ENCODE results near the gene PCBD1.

Gene PCBD1

DNA sequence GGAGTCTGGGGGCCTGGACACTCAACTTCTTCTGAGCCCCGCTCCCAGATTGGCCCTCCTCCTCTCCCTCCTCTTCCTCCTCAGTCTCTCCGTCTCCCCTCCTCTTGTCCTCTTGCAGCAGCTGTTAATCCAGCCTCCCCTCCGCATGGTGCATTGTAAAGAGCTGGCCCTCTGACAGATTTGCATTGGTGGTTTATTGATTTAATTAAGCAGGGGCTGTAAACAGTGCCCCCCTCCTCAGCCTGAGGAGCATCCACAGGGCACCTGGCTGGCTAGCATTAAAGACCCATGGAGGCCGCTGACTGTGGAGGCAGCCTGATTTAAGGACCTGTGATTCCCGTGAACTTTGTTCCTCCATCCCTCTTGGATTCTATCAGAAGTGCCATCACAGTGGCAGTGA, 28.9 kb upstream of the PCBD1 start:
- DNase-seq = no peak

DNA sequence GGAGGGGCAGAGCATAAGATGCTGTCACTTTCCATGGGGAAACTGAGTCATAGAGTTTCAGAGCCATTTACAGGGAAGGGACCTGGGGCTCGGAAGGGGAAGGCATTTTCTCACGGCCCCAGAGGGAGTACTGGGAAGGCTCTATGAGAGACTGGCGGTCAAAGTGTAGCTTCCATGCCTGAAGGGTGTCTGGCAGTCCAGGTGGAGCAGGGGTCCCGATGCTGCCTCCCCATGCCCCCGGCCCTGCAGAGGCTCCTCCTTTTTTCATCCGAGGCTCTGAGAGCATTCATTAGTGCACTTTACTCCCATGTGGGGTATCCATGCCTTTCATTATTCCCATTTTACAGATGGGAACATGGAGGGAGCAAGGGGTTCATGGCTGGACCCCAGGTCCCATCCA, 27.9 kb upstream of the PCBD1 start:
- DNase-seq = no peak

DNA sequence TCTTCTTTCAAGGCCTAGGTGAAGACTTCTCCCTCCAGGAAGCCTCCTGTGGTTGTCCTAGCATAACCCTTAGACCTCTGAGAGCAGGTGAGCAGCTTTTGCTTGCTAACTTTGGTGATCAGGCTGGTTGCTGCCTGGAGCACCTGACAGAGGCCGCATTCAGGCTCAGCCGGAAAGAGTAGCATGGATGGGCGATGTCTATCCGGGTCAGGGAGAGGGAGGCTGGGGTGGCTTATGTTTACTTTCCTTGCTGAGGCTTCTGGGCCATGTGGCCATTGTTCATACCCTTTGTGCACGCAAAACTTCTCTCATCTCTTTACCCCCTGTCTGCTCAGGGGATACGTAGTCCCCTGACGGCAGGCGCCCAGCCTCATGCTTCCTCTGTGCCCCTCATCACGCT, 27.4 kb upstream of the PCBD1 start:
- no peak for DNase-seq

DNA sequence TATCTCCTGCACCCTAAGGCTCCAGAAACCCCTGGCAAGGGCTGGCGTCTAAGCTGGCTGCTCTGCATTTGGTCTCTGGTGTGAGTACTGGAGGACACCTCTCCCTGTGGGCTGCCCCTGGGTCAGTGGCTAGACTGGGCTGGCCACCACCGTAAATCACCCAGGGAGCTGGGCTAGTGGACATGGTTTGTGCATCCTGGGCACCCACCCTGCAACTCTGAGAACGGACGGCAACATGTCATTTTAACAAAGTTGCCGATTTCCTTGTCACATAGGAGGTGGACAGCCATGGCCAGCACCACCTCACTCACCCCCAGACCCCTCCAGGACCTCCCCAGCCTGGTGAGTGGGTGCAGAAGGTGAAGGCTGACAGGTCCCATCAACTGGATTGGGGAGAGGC, 26.8 kb upstream of the PCBD1 start:
- no peak for DNase-seq

DNA sequence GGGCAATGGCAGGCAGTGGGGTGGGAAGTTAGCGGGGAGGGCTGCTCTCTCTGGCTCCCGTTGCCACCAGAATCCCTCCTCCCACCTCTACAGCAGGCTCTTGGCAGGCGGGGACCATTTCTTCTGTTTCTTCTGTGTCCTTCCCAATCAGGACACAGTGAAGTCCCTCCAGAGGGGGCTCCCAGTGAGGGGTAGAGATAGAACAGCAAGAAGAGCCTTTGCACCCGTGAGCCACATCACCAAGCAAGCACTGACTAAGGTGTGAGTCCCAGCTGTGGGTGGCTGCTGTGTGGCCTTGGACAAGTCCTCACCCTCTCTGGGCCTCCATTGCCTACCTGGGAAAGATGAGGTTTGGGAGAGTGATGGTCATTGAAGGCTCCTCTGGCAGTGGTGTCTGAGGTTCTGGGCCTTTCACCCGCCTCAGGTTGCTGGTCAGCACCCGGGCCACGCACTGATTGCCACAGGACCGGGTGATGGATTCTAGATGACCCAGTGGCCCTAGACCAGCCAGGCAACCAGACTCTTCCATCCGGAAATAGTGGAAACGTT, 26.0 kb upstream of the PCBD1 start:
- no peak for DNase-seq

DNA sequence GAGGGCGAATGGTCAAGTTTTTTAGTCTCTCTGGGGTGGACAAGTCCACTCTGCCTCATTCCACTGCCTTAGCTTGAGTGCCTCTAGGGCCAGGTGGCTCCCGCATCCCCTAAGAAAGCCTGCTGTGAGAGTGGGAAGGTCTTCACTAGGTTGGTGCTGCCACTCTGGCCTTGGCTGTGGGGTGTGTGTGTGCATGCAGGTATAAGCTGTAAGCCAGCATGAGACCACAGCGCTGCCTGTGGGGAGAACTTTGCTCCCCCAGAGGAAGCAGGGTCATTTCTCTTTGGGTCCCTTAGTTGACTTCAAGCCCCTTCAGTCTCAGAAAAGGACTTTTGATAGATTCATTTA, 25.5 kb upstream of the PCBD1 start:
- DNase-seq = no peak

DNA sequence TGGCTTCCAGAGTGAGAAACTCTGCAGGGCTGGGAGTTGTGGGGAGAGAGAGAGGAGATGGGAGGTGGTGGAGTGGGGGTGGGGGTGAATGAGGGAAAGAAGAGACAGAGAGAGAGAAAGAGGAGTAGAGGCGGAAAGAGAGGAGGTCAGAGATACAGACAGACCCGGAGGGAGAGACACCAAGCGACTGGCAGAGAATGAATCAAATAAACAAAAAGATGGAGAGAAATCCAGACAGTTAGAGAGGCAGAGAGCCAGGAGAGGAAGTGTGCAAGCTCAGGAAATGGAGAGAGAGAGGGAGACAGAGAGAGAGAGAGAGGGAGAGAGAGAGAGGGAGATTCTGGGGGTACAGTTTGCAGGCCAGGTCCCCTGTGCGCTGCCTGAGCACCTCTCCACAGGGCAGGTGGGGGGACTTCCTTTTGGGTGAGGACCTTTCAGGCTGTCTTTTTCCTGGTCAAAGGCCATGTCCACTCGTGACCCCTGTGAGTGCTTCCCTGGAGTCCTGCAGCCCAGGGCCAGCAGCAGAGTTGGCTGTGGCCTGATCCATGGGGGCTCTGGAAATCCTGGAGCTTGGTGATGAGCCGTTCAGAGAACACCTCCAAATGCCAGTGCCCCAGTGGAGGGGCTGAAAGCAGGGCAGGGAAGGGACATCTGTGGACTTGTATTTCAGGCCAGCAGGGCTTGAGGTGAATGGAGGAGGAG, 25.0 kb upstream of the PCBD1 start:
- no peak for DNase-seq

DNA sequence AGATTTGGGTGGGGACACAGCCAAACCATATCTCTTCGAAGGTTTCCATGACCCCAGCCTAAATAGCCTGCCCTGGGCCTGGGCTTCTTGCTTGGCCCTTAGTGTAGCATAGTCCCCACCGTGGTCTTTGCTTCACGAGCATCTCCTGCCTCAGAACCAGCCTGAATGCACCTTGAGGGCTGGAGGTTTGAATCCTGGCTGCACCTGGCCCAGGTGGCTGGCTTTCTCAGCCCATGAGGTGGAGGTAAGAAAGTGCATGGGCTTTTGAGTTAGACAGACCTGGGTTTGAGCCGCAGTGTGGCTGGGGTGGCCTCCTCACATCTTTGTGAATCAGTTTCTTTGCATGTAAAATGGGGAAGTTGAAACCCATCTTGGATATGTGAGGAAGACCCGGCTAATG, 24.2 kb upstream of the PCBD1 start:
- DNase-seq = no peak

DNA sequence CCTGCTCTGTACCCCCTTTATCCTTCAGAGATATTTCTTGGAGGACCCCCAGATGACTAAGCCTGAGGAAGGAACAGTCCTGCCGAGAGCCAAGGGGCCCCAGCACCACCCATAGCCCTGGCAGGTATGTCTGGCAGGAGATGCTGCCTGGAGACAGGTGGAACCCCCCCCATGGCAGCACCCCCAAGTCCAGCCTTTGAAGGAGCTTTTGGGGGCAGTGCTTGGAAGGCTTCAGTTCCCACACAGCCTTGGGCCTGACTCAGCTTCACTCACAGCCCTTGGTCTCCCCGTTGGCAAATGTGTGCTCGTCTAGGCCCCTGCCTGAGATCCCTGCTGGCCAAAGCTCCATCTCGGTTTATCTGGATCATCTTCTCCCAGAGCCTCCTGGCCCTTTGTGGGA, 23.0 kb upstream of the PCBD1 start:
- no peak for DNase-seq

DNA sequence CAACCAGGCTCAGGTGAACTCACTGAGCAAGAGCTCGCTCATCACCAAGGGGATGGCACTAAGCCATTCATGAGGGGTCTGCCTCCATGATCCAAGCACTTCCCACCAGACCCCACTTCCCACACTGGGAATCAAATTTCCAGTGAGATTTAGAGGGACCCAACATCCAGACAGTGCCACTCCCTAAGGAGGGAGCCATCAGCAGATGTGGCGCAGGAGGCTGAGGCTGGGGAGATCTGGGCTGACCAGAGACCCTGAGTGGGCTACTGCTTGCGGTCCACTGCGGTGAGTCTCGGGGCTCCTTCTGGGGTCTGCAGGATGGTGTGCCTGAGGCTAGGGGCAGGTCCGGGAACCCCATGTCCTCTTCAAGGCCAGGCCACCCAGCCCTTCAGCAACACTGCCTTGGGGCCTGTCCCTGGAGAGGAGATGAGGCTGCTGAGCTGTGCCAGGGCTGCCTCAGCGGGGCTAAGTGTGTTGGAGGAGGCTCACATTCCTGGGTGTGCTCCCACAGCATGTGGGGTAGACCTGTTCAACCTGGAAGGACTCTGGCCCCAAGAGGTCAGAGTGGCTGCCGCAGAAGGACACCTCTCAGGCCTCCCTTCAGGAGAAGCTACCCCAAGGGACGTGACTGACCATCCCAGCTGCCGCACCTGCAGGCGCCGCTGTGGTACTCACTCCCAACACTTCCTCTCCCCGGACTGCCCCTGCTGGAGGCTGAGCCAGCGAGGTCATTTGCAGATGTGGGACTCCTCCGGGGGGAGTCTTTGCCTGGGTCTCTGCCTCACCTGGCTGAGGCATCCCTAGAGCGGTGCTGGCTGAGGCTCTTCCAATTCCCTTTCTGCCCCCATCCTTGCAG, 22.3 kb upstream of the PCBD1 start:
- DNase-seq = no peak

DNA sequence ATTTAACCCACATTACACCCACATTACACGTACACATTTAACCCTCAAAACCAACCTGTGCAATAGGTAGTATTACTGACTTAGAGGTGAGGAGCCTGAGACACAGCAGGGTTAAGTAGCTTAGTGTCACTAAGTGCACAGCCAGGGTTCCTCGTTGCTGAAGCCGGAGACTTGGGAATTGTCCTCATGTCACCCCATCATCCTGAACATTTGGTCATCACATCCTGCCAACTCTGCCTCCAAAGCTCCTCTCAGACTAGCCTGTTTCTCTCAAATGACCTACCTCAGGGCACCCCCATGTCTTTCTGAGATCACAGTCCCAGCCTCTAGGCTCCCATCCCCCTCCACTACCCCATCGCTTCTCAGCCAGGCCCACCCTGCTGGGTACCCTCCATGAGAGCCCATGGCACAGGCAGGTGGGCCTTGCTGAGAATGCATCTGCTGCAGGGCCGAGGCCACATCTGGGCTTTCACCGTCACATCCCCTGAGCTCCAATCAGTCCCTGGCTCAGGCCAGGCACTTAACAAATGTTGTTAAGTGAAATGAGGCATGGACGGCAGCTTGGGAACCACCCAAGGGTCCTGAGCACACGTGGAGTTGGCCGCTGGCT, 21.1 kb upstream of the PCBD1 start:
- DNase-seq = no peak

DNA sequence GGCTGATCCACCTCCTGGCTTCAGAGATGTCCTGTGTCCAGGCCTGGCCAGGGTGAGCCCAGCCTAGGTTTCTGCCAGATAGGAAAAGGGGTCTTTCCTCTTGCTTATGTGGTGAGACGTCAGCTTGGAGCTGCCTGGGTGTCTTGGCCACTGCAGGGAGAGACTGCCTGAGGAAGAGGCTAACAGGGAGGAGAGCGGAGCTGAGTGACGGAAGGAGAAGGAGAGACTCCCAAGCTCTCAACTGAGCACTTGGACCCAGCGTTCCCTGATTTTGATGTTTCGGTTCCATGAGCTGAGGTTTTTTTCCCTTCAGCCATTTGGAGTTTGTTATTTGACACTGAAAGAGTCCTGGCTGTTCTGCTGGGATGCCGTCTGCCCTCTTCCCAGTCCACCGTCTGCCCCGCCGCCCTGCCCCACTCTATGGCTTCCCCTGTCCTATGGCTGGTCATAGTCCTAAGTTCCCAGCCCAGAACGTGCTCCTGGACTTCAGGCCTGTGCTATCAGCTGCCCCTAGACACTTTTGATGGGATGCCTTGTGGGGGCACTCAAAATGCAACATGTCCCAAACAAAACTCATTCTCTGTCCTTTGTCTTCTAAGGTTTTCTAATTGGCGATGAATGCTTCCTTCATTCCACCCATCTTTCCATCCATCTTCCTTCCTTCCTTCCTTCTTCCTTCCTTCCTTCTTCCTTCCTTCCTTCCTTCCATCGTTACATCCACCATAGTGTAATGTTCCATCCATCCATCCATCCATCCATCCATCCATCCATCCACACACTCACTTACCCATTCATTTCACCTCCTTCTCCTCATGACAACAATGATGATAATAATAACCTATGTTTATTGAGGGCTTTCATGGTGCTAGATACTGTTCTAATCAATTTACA, 20.3 kb upstream of the PCBD1 start:
- DNase-seq = no peak

DNA sequence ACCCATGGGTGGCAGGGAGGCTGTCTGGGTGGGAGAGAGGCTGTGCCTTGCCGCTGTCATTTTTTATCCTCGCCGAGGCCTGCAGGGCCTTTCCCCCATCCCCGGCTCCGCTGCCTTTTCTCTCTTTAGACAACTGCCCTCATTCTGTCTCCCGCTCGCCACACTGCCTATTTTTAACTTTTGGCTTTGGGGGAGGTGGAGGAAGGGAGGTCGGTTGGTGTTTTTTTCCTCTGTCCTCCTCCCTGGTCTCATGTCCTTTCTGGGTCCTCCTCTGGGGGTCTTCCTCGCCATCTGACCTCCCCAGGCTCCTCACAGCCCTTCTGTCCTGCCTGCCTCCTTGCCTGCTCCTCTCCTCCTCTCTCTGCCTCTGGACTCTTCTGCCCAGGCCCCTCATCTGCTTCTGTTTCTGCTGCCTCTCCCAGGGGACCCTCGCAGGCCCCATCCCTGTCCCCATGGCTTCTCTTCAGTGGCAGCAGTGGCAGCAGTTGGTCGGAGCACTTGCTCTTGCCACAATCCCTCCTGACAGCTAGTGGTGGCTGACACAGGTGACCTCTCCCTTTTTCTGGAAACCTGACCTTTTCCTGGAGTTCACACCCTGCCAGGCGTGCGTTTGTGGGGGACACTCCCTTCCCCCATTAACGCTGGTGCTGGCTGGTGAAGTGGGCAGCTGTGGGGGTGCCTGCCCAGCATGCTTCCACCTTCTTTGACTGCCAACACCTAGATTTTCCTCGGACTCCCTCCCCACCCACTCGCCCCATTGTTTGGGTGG, 19.5 kb upstream of the PCBD1 start:
- DNase-seq = no peak

DNA sequence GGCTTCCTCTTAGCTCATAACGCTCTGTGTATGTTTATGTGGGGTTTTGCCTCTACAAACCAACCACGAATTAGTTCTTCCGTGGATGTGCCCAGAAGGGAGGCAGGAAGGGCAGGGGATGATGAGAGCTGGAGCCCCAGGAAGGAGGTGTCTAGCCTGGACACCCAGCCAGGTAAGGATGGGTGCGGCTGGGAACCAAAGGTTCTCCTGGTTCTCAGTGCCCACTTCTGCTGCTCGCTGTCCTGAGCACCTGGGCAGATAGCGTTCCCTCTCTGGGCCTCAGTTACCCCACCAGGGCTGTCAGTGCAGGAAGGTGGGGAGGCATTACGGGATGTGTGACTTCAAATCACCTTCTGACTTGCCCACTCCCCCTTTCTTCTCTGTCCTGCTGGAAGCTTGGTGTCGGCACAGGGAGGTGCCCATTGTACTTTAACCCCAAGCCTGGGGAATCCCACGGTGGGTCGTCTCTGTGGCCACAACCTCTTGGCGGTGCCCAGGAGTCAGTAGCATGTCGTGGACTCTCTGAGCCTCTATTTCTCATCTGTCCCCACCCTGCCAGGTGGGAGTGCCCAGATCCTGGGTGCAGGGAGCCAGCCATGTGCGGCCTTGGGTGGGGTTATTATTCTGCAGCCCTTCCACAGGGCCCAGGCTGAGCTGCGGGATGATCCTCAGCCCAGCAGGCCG, 18.7 kb upstream of the PCBD1 start:
- DNase-seq = peak; percentile 10

DNA sequence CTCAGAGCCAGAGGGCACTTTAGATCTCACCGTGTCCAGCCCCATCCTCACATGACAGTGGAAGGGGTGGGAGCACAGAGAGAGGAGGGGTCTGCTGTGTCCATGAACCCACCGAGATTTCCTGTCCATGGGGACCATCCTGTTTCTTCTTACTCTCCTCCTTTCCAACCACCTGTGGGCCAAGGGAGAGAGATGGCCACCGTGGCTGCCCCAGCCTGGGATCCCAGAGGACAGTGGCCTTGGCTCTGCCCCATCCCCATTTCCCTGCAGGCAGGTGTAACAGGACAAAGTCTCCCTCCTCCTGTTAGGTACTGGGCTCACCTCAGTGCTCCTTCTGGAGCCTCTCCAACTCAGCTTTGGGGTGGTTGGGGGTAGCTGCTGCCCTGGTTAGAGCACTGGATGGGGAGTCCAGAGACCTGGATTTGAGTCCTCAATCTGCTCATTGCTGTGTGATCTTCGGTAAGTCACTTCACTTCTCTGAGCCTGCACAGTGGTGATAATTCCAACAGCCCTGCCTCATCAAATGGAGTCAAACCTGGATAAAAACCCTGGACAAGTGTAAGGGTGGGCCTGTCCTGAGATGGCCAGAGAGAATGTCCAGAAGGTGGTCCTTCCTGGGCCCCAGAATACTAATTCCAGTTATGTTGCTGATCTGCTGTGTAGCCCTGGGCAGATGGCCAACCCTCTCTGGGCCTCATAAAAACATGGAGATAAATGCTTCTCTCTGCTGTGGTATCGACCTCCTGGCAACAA, 17.8 kb upstream of the PCBD1 start:
- peak; percentile 12 for DNase-seq

DNA sequence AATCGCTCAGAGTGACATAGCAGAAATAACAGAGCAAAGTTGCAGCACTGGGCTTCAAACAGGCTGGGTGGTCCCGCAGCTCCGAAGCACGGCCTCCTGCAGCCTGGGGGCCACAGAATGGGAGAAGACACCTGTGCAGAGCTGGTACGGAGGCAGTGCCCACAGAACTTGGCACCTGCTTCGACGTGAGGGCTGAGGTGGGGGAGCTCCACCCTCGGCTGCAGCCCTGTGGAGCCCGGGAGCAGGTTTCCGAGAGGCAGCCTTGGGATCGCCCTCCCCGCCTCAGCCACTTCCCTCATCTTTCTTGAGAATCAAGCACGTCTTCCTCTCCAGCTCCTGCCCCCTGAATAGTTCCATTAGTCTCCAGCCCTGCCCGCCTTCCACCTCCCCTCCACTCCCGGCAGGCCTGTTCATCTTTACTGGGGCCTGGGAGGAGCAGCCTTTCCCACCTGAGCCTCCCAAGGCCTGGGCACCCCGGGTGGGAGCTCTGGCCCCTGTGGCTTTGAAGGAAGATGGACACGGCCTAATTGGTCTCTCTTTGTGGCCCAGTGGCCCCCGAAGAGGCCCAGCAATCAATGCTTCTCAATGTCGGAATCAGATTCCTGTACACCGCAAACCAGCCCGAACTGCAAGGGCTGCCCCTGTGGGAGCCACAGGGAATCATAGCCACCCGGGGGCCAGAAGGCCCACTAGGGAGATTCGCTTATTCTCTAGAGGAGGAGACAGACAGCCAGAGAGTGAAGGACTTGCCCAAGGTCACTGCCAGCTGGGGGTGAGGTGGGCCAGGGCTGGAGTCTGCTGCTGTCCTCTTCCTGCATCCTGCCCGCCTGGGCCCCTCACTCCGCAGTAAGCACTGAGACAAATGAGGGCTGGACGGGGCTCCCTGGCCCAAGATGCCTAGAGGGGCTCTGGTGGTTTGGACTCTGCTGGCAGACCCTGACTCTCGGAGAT, 17.0 kb upstream of the PCBD1 start:
- DNase-seq = peak; percentile 13

DNA sequence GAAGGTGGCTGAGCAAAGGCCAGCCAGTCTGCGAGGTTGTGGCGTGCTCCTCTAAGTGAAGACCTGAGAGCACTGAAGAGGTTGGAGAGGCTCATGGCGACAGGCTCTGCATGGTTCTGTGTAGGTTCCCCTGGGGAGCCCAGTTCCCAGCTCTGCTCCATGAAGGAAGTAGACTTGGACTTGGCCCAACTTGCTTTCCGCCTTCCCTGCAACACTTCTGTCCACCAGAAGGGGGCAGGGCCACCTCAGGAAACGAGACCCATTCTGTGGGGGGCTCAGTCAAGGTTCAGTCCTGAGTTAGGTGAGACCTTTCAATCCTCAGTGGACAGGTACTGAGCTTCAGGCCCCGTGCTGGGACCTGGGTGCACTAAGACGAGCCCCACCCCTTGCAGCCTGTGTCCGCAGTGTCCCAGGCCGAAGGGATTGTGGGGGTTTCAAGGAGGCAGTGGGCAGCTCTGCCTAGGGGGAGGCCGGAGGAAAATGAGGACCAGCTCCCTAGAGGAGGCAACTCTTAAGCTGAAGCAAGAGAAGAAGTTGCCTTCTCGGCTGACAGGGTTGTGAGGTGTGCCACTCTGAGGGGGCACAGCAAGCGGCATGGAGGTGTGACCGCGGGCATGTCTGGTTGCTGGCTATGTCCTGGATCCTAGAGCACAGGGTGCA, 15.0 kb upstream of the PCBD1 start:
- DNase-seq = peak; percentile 75

DNA sequence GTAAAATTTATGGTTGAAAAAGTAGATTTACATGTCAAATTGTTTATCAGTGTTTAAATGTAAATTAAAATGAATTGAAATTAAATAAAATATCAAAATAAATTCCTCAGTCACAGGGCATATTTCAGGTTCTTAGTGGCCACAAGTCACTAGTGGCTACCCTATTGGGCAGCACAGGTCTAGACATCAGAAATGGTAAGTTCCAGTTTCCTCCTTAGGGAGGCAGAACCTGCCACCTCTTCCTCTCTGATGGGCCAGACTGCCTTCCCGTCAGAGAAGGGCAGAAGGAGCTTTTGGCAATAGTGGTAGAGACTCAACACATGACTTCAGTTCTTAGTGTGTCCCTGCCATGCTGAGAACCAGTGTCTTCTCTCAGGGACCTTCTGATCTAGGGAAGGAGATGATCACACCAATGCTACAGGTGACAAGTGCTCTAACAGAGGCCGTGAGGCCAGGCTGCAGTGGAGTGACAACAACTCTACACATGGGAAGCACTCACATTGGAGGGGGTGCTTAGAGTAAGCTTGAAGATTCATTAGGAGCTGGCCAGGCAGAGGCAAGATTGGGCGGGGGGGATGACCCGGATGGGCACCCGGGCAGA, 14.4 kb upstream of the PCBD1 start:
- no peak for DNase-seq

Measured in femur (tissue), 1 donor.